OCI-M2 (cell line): ENCODE results near the gene MOB3B.
A peak's percentile ranks its signal among the peaks of the same experiment; 100 is the strongest.

Source experiments
- DNase-seq: peaks from one replicate; lab custom pipeline; 2025; ENCODE audit not compliant: unreplicated experiment; lab: John Stamatoyannopoulos, UW

MOB3B gene

DNA sequence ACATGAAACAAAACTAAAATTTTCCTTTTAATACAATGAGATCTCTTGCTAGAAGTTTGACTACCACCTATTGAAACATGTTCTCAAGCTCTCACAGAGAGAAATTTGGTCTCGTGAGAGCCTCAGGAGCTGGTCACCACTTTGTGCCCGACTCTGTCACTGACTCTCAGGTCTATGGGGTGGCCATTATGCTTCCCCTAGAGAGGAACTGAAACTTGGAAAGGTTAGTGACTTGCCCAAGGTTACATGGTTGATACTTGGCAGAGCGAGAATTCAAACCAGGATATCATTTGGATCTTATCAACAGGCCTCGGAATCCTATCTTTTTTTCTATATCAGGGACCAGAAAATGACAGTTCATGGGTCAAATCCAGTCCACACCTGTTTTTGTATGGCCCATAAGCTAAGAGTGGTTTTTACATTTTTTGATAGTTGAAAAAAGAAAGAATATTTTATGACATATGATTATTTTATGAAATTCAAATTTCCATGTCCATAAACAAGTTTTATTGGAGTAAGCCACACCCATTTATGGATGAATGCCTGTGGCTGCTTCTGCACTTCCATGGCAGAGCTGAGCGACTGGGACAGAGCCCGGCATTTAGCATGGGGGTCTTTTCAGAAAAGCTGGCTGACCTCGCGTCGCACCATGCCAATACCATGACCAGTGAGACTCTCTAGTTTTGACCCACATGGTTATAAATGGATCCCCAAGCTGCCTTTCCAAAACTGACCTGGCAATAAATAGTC is 187.9 kb downstream of the MOB3B start:
- no peak for DNase-seq

DNA sequence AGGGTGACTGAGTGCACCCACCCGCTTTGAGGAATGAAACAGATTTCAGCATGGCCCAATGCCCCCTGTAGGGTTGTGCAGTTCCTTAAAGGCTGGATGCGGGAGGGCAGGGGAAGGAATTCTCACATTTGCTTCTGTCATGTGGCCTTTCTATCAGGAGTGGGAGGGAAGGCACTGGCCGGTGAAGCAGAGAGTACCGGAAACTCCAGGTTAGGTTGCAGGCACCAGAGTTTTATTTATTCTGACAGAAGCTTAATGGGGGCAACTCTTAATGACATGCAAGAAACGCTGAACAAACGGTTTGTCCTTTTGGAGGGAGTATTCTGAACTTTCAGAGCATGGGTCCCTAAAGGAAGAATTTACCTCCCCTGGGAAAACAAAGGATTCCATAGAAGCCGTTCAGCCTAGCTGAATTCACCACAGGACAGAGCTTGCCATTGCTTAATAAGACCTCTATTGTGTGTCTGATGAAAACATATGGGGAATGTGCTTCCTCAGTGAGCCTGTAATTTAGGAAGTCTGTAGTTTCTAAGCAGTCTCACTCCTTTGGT is 188.6 kb downstream of the MOB3B start:
- DNase-seq, result no peak

DNA sequence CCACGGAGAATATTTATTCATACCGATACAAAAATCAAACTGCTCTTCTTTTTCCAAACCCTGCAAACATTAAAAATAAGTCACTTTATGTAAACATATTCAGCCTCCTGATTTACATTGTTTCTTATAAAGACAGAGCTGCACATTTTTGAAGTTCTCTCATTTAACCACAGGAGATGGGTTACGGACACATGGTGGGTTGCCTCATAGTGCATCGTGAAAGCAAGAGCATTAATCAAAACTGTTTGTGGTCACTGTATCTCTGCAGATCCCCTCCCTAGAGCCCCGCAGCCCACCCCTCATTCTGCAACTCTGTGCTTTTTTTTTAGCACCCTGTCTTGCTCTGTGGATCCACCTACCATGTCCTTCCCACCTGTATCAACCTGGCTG is 189.3 kb downstream of the MOB3B start:
- no peak for DNase-seq

GRCh38 chr9:27339661-27340284 is 189.8 kb downstream of the MOB3B start:
- DNase-seq, result no peak

DNA sequence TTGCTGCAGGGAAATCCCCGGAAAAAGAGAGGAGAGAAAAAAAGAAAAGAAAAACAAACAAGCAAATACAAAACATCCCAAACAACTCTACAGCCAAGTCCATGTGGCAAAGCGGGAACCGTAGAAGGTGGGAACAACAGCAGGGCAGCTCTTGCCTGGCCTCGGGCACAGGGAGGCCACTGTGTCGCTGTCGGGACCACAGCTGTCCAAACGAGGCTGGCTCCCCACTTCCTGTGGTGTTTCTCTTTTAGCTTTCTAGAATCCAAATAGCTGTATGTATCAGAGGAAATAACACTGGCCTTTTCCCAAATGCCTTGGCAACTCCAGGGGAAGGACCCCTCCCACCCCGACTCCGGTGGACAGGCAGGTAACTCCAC is 191.1 kb downstream of the MOB3B start:
- DNase-seq, result no peak

GRCh38 chr9:27337833-27338526 is 191.6 kb downstream of the MOB3B start:
- no peak for DNase-seq

GRCh38 chr9:27337236-27337635 is 192.4 kb downstream of the MOB3B start:
- DNase-seq, result no peak

GRCh38 chr9:27336829-27337228 is 192.8 kb downstream of the MOB3B start:
- DNase-seq, result no peak

GRCh38 chr9:27336126-27336525 is 193.5 kb downstream of the MOB3B start:
- DNase-seq, result no peak

DNA sequence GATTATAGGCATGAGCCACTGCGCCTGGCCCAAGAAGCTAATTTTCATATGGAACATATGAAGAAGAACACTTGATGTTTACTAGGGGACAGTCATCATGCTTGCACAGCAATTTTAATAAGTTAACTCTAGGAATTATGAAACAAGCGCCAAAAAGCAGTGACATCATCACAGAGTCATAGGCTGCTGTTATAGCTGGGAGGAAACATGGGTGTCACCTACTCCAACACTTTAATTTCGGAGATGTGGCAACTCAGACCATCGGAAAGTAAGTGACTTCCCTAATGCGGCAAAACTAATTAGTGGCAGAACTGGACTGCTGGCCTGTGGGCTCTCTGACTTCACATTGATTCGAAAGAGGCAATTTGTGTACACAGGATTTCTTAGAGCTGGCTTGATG is 194.5 kb downstream of the MOB3B start:
- no peak for DNase-seq

GRCh38 chr9:27333241-27334052 is 196.2 kb downstream of the MOB3B start:
- DNase-seq, result peak; percentile 36

- DNase-seq, result no peak
Measured at GRCh38 chr9:27331393-27331792, 198.2 kb downstream of the MOB3B start.

- DNase-seq, result no peak
Measured at GRCh38 chr9:27329291-27329690, 200.3 kb downstream of the MOB3B start.

GRCh38 chr9:27328483-27328882 is 201.1 kb downstream of the MOB3B start:
- DNase-seq, result no peak

GRCh38 chr9:27311184-27311583 is 218.4 kb downstream of the MOB3B start:
- DNase-seq, result no peak

DNA sequence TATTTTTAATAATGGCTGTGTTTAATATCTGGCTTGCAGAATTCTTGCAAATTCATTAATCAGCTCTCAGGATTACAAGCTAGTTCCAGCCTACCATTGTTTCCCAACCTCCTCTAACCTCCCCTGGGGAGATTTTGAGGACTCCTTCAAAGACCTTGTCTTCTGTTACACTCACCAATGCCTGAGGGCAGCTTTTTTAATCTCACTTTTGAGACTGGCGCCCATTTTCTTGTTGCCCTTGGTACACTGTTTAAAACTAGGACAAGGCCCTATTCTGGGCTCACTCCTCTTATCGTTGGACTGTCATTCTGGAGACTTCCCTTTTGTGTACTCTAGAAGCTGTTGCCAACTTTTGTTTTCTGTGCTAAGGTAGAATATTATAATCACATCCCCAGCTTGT is 219.0 kb downstream of the MOB3B start:
- DNase-seq, result no peak

DNA sequence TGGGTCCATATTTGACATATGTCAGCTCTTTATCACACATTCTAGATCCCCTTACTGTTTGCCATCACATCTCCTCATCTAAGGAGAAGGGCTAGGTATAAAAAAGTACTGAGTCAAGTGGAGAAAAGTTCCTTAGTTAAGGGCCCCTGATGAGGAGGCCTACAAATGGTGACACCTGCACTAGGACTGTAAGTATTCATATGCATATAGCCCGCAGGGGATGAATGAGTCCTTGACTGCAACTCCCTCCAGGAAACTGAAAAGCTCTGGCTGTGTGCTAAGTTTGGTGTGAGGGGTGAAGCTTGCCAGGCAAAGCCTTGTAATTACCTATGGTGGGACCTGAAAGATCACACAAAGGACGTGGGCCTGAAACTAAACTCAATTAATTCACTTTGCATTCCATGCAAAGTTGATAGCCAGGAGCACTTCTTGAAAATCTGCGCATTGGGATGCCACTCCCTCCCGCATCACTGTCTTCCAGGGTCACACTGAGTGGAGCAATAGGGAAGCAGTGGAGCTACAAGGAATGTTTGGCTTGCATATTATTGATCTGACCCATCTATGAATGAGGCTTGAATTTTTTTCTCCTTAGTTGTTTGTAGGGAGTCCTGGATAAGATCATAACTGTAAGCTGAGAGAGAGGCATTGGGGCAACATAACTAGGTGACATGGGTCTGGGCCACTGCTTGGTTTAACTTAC is 220.8 kb downstream of the MOB3B start:
- no peak for DNase-seq

- no peak for DNase-seq
Measured at GRCh38 chr9:27304521-27304920, 225.1 kb downstream of the MOB3B start.

- DNase-seq, result no peak
Measured at GRCh38 chr9:27303219-27303618, 226.4 kb downstream of the MOB3B start.

- no peak for DNase-seq
Measured at GRCh38 chr9:27297050-27297449, 232.6 kb downstream of the MOB3B start, which contains the start of gene EQTN. EQTN (minus strand) TSS chr9:27297150; CDS start chr9:27297055, 95 bp downstream.
